Vagina (tissue), 2 donors: ENCODE measurements around the gene FKBP10. TPM values are rescaled to one million over a fixed set of nuclear protein-coding genes. Genes with fewer than 3 reads are reported as not detected.

Experiments used
- DNase-seq, 2 donors: peaks; one replicate each; pipeline ENCODE4 v3.0.0-alpha.2; 2017; ENCODE audit errors: extremely low spot score in 2 of 2
- H3K27ac ChIP-seq: fragments of 200-600 bp; sonication (generic); one replicate; pipeline ENCODE4 v1.5.1; 2019
- H3K27me3 ChIP-seq: fragments of 200-600 bp; sonication (generic); one replicate; pipeline ENCODE4 v1.5.1; 2019
- H3K36me3 ChIP-seq, 2 donors: fragments of 200-600 bp; sonication (generic); one replicate each; pipeline ENCODE4 v1.5.1; 2017 to 2019
- H3K4me1 ChIP-seq: fragments of 200-600 bp; sonication (generic); one replicate; pipeline ENCODE4 v1.5.1; 2019
- H3K4me3 ChIP-seq, 2 donors: fragments of 200-600 bp; sonication (generic); 1 replicate in 1 of 2; 2 replicates in 1 of 2; pipeline ENCODE4 v1.5.1; 2016 to 2019
- H3K9me3 ChIP-seq: fragments of 200-600 bp; sonication (generic); one replicate; pipeline ENCODE4 v1.5.1; 2019
- CTCF ChIP-seq, 3 experiments: fragments of 450-650 bp in 2 of 3; fragments of 200-600 bp in 1 of 3; sonication (generic) in 1 of 3; IDR thresholded peaks; one replicate each; pipeline ENCODE4 v1.5.1; 2017 to 2019; ENCODE audit warnings: antibody characterized with exemption in 3 of 3, mild to moderate bottlenecking in 2 of 3, moderate library complexity in 2 of 3
- POLR2A ChIP-seq, 2 donors: fragments of 450-650 bp; IDR thresholded peaks; one replicate each; pipeline ENCODE4 v1.6.1; 2017; ENCODE audit warnings: antibody characterized with exemption in 2 of 2, mild to moderate bottlenecking in 2 of 2, moderate library complexity in 2 of 2
- POLR2AphosphoS5 ChIP-seq, 2 donors: sonication (generic); formaldehyde crosslinking; IDR thresholded peaks; one replicate each; pipeline ENCODE4 v1.9.0; 2017; ENCODE audit warnings: antibody characterized with exemption in 2 of 2, mild to moderate bottlenecking in 2 of 2, low read depth in 1 of 2; ENCODE audit not compliant: insufficient read depth in 1 of 2
- intact Hi-C: fragments of 100-400 bp; cut with DNase I; formaldehyde crosslinking; loops from one replicate; pipeline ENCODE4 v1.15.1; 2023
- total RNA-seq: library from RNA; depleted of rRNA; stranded (reverse); fragments of >200 nt; gene quantifications from one replicate; pipeline ENCODE4 v1.2.3, GENCODE V29; 2016

Gene FKBP10
- total RNA-seq, 1 donor from 2014 or later = 53.5 TPM

- Histone ChIP-seq H3K9me3 (no peaks in the 10 kb centered on the region), H3K4me1 (peaks cover 73% of the 10 kb centered on the region), H3K27me3 (no peaks in the 10 kb centered on the region), H3K4me3 (peak overlapping the region in 1 of 2 donors; percentile 81), H3K36me3 (no peaks in the 10 kb centered on the region), H3K27ac (peak overlapping the region; percentile 75)
- DNase-seq = no peak
- TF ChIP-seq POLR2A (IDR thresholded peaks at IDR 0.05) (no peak), POLR2AphosphoS5 (IDR thresholded peaks at IDR 0.05; ENCODE audit: insufficient read depth in 1 of 2, low read depth in 1 of 2) (peak in 1 of 2 donors; percentile 90), CTCF (IDR thresholded peaks at IDR 0.05) (no peak)
- intact Hi-C loops = no loop called here
Observed at GRCh38 chr17:41787021-41787418, 25.8 kb upstream of the FKBP10 start.

- no peaks in the 10 kb centered on the region for H3K27me3 ChIP-seq
- H3K27ac ChIP-seq = peak overlapping the region; percentile 62
- intact Hi-C loops = no loop called here
- H3K4me3 ChIP-seq = no peak overlapping the region
- no peak for DNase-seq
- H3K36me3 ChIP-seq = no peaks in the 10 kb centered on the region
- no peaks in the 10 kb centered on the region for H3K9me3 ChIP-seq
- TF ChIP-seq CTCF (IDR thresholded peaks at IDR 0.05) (no peak), POLR2AphosphoS5 (IDR thresholded peaks at IDR 0.05; ENCODE audit: insufficient read depth in 1 of 2, low read depth in 1 of 2) (peak; percentile 57 to 63)
- H3K4me1 ChIP-seq = peaks cover 45% of the 10 kb centered on the region
Observed at GRCh38 chr17:41792845-41793783, 19.7 kb upstream of the FKBP10 start.

GRCh38 chr17:41793784-41794539 lies 18.8 kb upstream of the FKBP10 start:
- TF ChIP-seq CTCF (IDR thresholded peaks at IDR 0.05) = no peak
- TF ChIP-seq POLR2AphosphoS5 (IDR thresholded peaks at IDR 0.05; ENCODE audit: insufficient read depth in 1 of 2, low read depth in 1 of 2) = no peak
- no peak for TF ChIP-seq POLR2A (IDR thresholded peaks at IDR 0.05)
- peaks cover 38% of the 10 kb centered on the region for H3K4me1 ChIP-seq
- H3K4me3 ChIP-seq = no peak overlapping the region

GRCh38 chr17:41794540-41794975 lies 18.2 kb upstream of the FKBP10 start:
- H3K4me3 ChIP-seq = no peak overlapping the region
- peak overlapping the region; percentile 44 for H3K27ac ChIP-seq
- no peaks in the 10 kb centered on the region for H3K36me3 ChIP-seq
- peaks cover 32% of the 10 kb centered on the region for H3K4me1 ChIP-seq
- no peak for DNase-seq
- no peaks in the 10 kb centered on the region for H3K9me3 ChIP-seq
- no peak for TF ChIP-seq POLR2A (IDR thresholded peaks at IDR 0.05)
- no peak for TF ChIP-seq CTCF (IDR thresholded peaks at IDR 0.05)
- TF ChIP-seq POLR2AphosphoS5 (IDR thresholded peaks at IDR 0.05; ENCODE audit: insufficient read depth in 1 of 2, low read depth in 1 of 2) = no peak
- no peaks in the 10 kb centered on the region for H3K27me3 ChIP-seq
- intact Hi-C loops = no loop called here

More at GRCh38 chr17:41793784-41794539, 18.8 kb upstream of the FKBP10 start:
- Histone ChIP-seq H3K27ac (peak overlapping the region; percentile 62), H3K9me3 (no peaks in the 10 kb centered on the region), H3K27me3 (no peaks in the 10 kb centered on the region), H3K36me3 (no peaks in the 10 kb centered on the region)
- DNase-seq = no peak
- intact Hi-C loops = no loop called here
